NB4 (cell line): Measurements from ENCODE around the gene SEMA5B.
A peak's percentile ranks its signal among the peaks of the same experiment; 100 is the strongest.

ENCODE experiments used
- DNase-seq: peaks from one replicate; pipeline ENCODE4 v3.0.0; 2010; ENCODE audit warnings: low read depth
- H3K4me3 ChIP-seq: one replicate; pipeline ENCODE4 v1.5.1; 2011; ENCODE audit warnings: mild to moderate bottlenecking, low read depth, low read length, moderate library complexity
- MYC ChIP-seq: IDR thresholded peaks from 2 replicates; pipeline ENCODE4 v1.6.1; 2011; ENCODE audit warnings: low read depth, low read length
- POLR2A ChIP-seq: IDR thresholded peaks from 2 replicates; pipeline ENCODE4 v1.6.1; 2011; ENCODE audit warnings: mild to moderate bottlenecking; ENCODE audit not compliant: insufficient read length; ENCODE audit errors: extremely low read depth
- TF ChIP-seq, protein P1 (sequence below): IDR thresholded peaks from 2 replicates; pipeline ENCODE4 v1.6.1; 2011; ENCODE audit warnings: low read depth, low read length
- TF ChIP-seq, protein P2 (sequence below): IDR thresholded peaks from one replicate; pipeline ENCODE4 v1.5.1; 2012; ENCODE audit warnings: low read depth, low read length

Gene SEMA5B

GRCh38 chr3:122998206-122998605, 29.4 kb downstream of the SEMA5B start:
- no peak overlapping the region for H3K4me3 ChIP-seq
- DNase-seq: no peak
- TF ChIP-seq POLR2A: no peak
- TF ChIP-seq, protein P1, sequence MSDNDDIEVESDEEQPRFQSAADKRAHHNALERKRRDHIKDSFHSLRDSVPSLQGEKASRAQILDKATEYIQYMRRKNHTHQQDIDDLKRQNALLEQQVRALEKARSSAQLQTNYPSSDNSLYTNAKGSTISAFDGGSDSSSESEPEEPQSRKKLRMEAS: no peak
- TF ChIP-seq MYC: no peak
- TF ChIP-seq, protein P2, sequence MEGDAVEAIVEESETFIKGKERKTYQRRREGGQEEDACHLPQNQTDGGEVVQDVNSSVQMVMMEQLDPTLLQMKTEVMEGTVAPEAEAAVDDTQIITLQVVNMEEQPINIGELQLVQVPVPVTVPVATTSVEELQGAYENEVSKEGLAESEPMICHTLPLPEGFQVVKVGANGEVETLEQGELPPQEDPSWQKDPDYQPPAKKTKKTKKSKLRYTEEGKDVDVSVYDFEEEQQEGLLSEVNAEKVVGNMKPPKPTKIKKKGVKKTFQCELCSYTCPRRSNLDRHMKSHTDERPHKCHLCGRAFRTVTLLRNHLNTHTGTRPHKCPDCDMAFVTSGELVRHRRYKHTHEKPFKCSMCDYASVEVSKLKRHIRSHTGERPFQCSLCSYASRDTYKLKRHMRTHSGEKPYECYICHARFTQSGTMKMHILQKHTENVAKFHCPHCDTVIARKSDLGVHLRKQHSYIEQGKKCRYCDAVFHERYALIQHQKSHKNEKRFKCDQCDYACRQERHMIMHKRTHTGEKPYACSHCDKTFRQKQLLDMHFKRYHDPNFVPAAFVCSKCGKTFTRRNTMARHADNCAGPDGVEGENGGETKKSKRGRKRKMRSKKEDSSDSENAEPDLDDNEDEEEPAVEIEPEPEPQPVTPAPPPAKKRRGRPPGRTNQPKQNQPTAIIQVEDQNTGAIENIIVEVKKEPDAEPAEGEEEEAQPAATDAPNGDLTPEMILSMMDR: no peak

GRCh38 chr3:122996038-122996580, 31.5 kb downstream of the SEMA5B start:
- no peak for TF ChIP-seq POLR2A
- no peak for TF ChIP-seq MYC
- TF ChIP-seq, protein P1: no peak
- TF ChIP-seq, protein P2: no peak
- DNase-seq: no peak
- H3K4me3 ChIP-seq: no peak overlapping the region

DNA sequence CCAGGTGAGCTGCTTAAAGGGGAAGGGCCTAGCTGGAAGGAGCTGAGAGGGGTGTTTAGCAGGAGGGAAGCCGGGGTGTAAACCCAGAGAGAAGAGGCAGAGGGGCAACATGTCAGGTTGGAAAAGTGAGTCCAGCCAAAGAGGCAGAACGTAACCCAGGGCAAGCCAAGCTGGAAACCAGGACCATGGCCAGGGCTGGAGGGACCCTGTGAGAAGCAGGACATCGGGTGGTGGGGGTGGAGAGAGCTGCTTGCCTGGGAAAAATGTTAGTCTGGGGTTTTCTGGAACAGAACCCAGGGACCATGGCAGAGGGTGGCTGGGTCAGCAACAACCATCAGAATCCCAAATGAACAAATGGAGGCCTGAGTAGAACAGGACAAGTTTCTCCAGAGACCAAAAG, 32.6 kb downstream of the SEMA5B start:
- H3K4me3 ChIP-seq: no peak overlapping the region
- no peak for DNase-seq
- TF ChIP-seq, protein P2: no peak
- TF ChIP-seq MYC: no peak
- TF ChIP-seq, protein P1: no peak
- TF ChIP-seq POLR2A: no peak

GRCh38 chr3:122993124-122993978, 34.2 kb downstream of the SEMA5B start:
- no peak overlapping the region for H3K4me3 ChIP-seq
- peak; percentile 6 for DNase-seq

GRCh38 chr3:122992676-122993075, 34.9 kb downstream of the SEMA5B start:
- no peak for DNase-seq
- TF ChIP-seq POLR2A (no peak), MYC (no peak)
- TF ChIP-seq, protein P1: no peak
- TF ChIP-seq, protein P2: no peak
- H3K4me3 ChIP-seq: no peak overlapping the region

More at GRCh38 chr3:122993124-122993978, 34.2 kb downstream of the SEMA5B start:
- TF ChIP-seq, protein P2: no peak
- no peak for TF ChIP-seq MYC
- TF ChIP-seq, protein P1: no peak
- no peak for TF ChIP-seq POLR2A
